ENCODE results near the gene ACSL6. TPM values are rescaled to one million over a fixed set of nuclear protein-coding genes. Genes with fewer than 3 reads are reported as not detected.

The ACSL6 gene
- total and polyA plus RNA-seq, 2 donors (not counting 1 experiment from before 2014, with no cell fraction given), result 0.03 to 0.62 TPM

DNA sequence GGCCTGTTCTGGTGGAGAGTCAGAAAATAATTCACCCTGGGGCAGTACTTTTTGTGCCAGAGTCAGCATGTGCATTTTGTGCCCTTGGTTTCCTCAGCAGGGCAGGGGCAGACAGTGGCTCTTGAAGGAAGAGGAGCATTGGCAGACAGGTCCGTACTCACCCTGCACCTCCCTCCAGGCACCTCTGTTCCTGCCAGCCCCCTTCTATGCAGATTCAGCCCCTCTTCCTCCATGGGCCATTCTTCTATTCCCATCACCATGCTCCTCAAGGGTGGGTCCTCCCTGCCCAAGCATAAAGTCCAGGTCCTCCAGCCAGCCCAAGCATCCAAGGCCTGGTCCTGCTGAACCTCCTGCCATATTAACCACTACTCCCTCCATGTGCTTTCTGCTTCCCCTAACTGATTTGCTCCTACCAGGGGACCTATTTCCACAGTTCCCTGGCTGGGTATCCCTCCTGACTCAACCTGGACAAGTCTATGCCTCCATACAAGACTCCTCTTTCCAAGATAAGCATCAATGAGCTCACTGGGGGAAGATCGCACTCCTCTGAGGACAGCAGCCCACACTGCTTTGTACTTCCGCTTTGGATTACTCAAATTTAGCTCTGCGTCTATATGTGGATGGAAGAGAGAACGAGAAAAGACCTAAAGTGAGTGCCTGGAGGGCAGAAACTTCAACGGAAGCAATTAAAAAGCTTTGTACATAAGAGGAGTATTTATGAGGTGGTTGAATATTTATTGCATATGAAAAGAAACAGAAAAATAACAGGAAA is 9.3 kb upstream of the ACSL6 start:
- Histone ChIP-seq H3K4me1 (ENCODE audit: control insufficient read depth in 2 of 2, insufficient read depth in 2 of 2, low read length in 2 of 2) (peaks cover 6 to 11% of the 10 kb centered on the region in 2 donors), H3K36me3 (replicated peaks in 1 of 2; ENCODE audit: control extremely low read depth in 1 of 2, control insufficient read depth in 1 of 2, extremely low read depth in 1 of 2, insufficient read depth in 2 of 2, low read length in 1 of 2) (no peaks in the 10 kb centered on the region), H3K79me2 (ENCODE audit: control insufficient read depth, insufficient read depth, low read length) (no peaks in the 10 kb centered on the region), H3K9me3 (ENCODE audit: control extremely low read depth in 1 of 3, control insufficient read depth in 2 of 3, insufficient read depth in 1 of 3, low read length in 2 of 3) (no peaks in the 10 kb centered on the region), H2AFZ (ENCODE audit: insufficient read depth, low read depth, low read length, poor library complexity, severe bottlenecking) (no peak overlapping the region), H3K27me3 (replicated peaks in 1 of 4; ENCODE audit: control extremely low read depth in 1 of 4, control insufficient read depth in 3 of 4, insufficient read depth in 4 of 4, low read length in 3 of 4) (peaks cover 0 to 23% (median 11%) of the 10 kb centered on the region in 4 experiments), H3K27ac (ENCODE audit: low read length in 2 of 2) (no peak overlapping the region), H3K4me3 (ENCODE audit: control extremely low read depth in 1 of 5, extremely low read depth in 1 of 5, insufficient read depth in 1 of 5, low read depth in 2 of 5, low read length in 4 of 5) (no peak overlapping the region), H4K20me1 (ENCODE audit: control insufficient read depth, insufficient read depth, low read length, poor library complexity, severe bottlenecking) (no peaks in the 10 kb centered on the region), H3K4me2 (replicated peaks; ENCODE audit: low read depth, low read length, poor library complexity, severe bottlenecking) (no peak overlapping the region), H3K9ac (ENCODE audit: low read length) (no peak overlapping the region)
- DNase-seq (no peak), ATAC-seq (ENCODE audit: low read depth) (no peak)
- Mint-ChIP-seq H3K9me3 (ENCODE audit: insufficient read depth) (no peaks in the 10 kb centered on the region), H3K4me1 (peaks cover 12% of the 10 kb centered on the region), H3K27ac (no peak overlapping the region), H3K27me3 (peaks cover 39% of the 10 kb centered on the region), H3K4me3 (no peak overlapping the region)
- CTCF ChIA-PET, result interaction anchor here (0.6 kb wide), 1 partner anchor 432 kb away, joined by 3 read pairs; no protein-coding TSS in a partner anchor
- intact Hi-C loops (cut with micrococcal nuclease), result no loop called here
- TF ChIP-seq CTCF (IDR thresholded peaks at IDR 0.05) (no peak), EZH2 (IDR thresholded peaks at IDR 0.05; ENCODE audit: borderline replicate concordance, insufficient read depth, low read depth, low read length, poor library complexity, severe bottlenecking) (no peak)
- 29% methylated on average over 1 of the region's 6 CpGs for WGBS (ENCODE audit: insufficient coverage)
- POLR2A ChIA-PET, result no interaction called here

GRCh38 chr5:132019857-132020555 is 8.5 kb upstream of the ACSL6 start:
- H3K4me2 ChIP-seq (replicated peaks; ENCODE audit: low read depth, low read length, poor library complexity, severe bottlenecking), result no peak overlapping the region
- H3K27ac ChIP-seq (ENCODE audit: low read length in 2 of 2), result no peak overlapping the region
- 80% methylated on average over 1 of the region's 6 CpGs for WGBS (ENCODE audit: insufficient coverage)
- TF ChIP-seq CTCF (IDR thresholded peaks at IDR 0.05) (no peak), EZH2 (IDR thresholded peaks at IDR 0.05; ENCODE audit: borderline replicate concordance, insufficient read depth, low read depth, low read length, poor library complexity, severe bottlenecking) (no peak)
- intact Hi-C loops (cut with micrococcal nuclease), result no loop called here
- peaks cover 6 to 11% of the 10 kb centered on the region in 2 donors for H3K4me1 ChIP-seq (ENCODE audit: control insufficient read depth in 2 of 2, insufficient read depth in 2 of 2, low read length in 2 of 2)
- POLR2A ChIA-PET, result no interaction called here
- no peaks in the 10 kb centered on the region for H4K20me1 ChIP-seq (ENCODE audit: control insufficient read depth, insufficient read depth, low read length, poor library complexity, severe bottlenecking)
- H3K36me3 ChIP-seq (replicated peaks in 1 of 2; ENCODE audit: control extremely low read depth in 1 of 2, control insufficient read depth in 1 of 2, extremely low read depth in 1 of 2, insufficient read depth in 2 of 2, low read length in 1 of 2), result no peaks in the 10 kb centered on the region
- H3K4me3 ChIP-seq (ENCODE audit: control extremely low read depth in 1 of 5, extremely low read depth in 1 of 5, insufficient read depth in 1 of 5, low read depth in 2 of 5, low read length in 4 of 5), result no peak overlapping the region
- Mint-ChIP-seq H3K9me3 (ENCODE audit: insufficient read depth) (no peaks in the 10 kb centered on the region), H3K4me3 (no peak overlapping the region), H3K27ac (peak overlapping the region; percentile 5), H3K27me3 (peaks cover 44% of the 10 kb centered on the region), H3K4me1 (peaks cover 12% of the 10 kb centered on the region)
- no peak overlapping the region for H3K9ac ChIP-seq (ENCODE audit: low read length)
- DNase-seq, result peak; percentile 40
- peak; percentile 54 for ATAC-seq (ENCODE audit: low read depth)
- no peak overlapping the region for H2AFZ ChIP-seq (ENCODE audit: insufficient read depth, low read depth, low read length, poor library complexity, severe bottlenecking)
- no peaks in the 10 kb centered on the region for H3K79me2 ChIP-seq (ENCODE audit: control insufficient read depth, insufficient read depth, low read length)
- H3K9me3 ChIP-seq (ENCODE audit: control extremely low read depth in 1 of 3, control insufficient read depth in 2 of 3, insufficient read depth in 1 of 3, low read length in 2 of 3), result no peaks in the 10 kb centered on the region
- H3K27me3 ChIP-seq (replicated peaks in 1 of 4; ENCODE audit: control extremely low read depth in 1 of 4, control insufficient read depth in 3 of 4, insufficient read depth in 4 of 4, low read length in 3 of 4), result peaks cover 0 to 23% (median 11%) of the 10 kb centered on the region in 4 experiments
- CTCF ChIA-PET, result interaction anchor here (1.1 kb wide), 1 partner anchor 430 kb away, joined by 4 read pairs; no protein-coding TSS in a partner anchor
